GM19395 (cell line): Measurements from ENCODE around the gene GALNT1.

Experiments used
- ATAC-seq: cut with Tn5 transposase; IDR thresholded peaks from one replicate; pipeline ENCODE4 v1.9.1; 2021; ENCODE audit warnings: mild to moderate bottlenecking, moderate library complexity; ENCODE audit not compliant: unreplicated experiment

GALNT1 gene

GRCh38 chr18:35662293-35663062 lies 80.9 kb downstream of the GALNT1 start:
- peak; percentile 82 for ATAC-seq

GRCh38 chr18:35671966-35672603 lies 90.5 kb downstream of the GALNT1 start:
- no peak for ATAC-seq

- no peak for ATAC-seq
These were observed 91.4 kb downstream of the GALNT1 start for GRCh38 chr18:35672897-35673296.

- ATAC-seq, result no peak
These were observed 92.1 kb downstream of the GALNT1 start for GRCh38 chr18:35673682-35674081.

GRCh38 chr18:35680139-35680551 lies 98.6 kb downstream of the GALNT1 start:
- ATAC-seq, result no peak

- ATAC-seq, result no peak
These were observed 100.8 kb downstream of the GALNT1 start for GRCh38 chr18:35682281-35682867.

- ATAC-seq, result no peak
These were observed 101.5 kb downstream of the GALNT1 start for GRCh38 chr18:35683021-35683420.

GRCh38 chr18:35688757-35689156 lies 107.2 kb downstream of the GALNT1 start:
- no peak for ATAC-seq

- ATAC-seq, result no peak
These were observed 108.2 kb downstream of the GALNT1 start for GRCh38 chr18:35689728-35690127.

- no peak for ATAC-seq
These were observed 110.1 kb downstream of the GALNT1 start for GRCh38 chr18:35691625-35692024.

- no peak for ATAC-seq
These were observed 111.3 kb downstream of the GALNT1 start for GRCh38 chr18:35692866-35693265.

GRCh38 chr18:35693829-35694228 lies 112.3 kb downstream of the GALNT1 start:
- no peak for ATAC-seq

- ATAC-seq, result no peak
These were observed 113.3 kb downstream of the GALNT1 start for GRCh38 chr18:35694808-35695207.

- ATAC-seq, result no peak
These were observed 113.8 kb downstream of the GALNT1 start for GRCh38 chr18:35695384-35695783.

GRCh38 chr18:35695803-35696202 lies 114.3 kb downstream of the GALNT1 start:
- no peak for ATAC-seq

- no peak for ATAC-seq
These were observed 114.8 kb downstream of the GALNT1 start for GRCh38 chr18:35696307-35696706.

GRCh38 chr18:35697869-35698268 lies 116.3 kb downstream of the GALNT1 start:
- no peak for ATAC-seq

GRCh38 chr18:35703043-35703688 lies 121.6 kb downstream of the GALNT1 start:
- ATAC-seq, result no peak

GRCh38 chr18:35705988-35706387 lies 124.4 kb downstream of the GALNT1 start:
- ATAC-seq, result no peak

GRCh38 chr18:35707247-35707646 lies 125.7 kb downstream of the GALNT1 start:
- ATAC-seq, result no peak

GRCh38 chr18:35707674-35708073 lies 126.1 kb downstream of the GALNT1 start:
- ATAC-seq, result no peak

GRCh38 chr18:35710581-35710980 lies 129.0 kb downstream of the GALNT1 start:
- no peak for ATAC-seq
